Panc1 (cell line): ENCODE measurements around the gene SLC6A7.

Experiments used
- CTCF ChIP-seq: fragments of 450-650 bp; IDR thresholded peaks from 2 replicates; pipeline ENCODE4 v1.5.1; 2017; ENCODE audit warnings: mild to moderate bottlenecking
- POLR2AphosphoS5 ChIP-seq: IDR thresholded peaks from 2 replicates; pipeline ENCODE4 v1.6.1; 2012; ENCODE audit warnings: mild to moderate bottlenecking, low read depth, low read length, moderate library complexity
- REST ChIP-seq, 2 experiments: IDR thresholded peaks; 2 replicates each; pipeline ENCODE4 v1.6.1; 2011 to 2012; ENCODE audit warnings: low read depth in 2 of 2, control low read depth in 1 of 2, low read length in 1 of 2, mild to moderate bottlenecking in 1 of 2, moderate library complexity in 1 of 2; ENCODE audit not compliant: insufficient read depth in 1 of 2
- TCF7L2 ChIP-seq: IDR thresholded peaks from 2 replicates; pipeline ENCODE4 v1.6.1; 2011; ENCODE audit warnings: mild to moderate bottlenecking, low read depth, low read length, inconsistent platforms

GRCh38 chr5:150208187-150209098, 18.6 kb downstream of the SLC6A7 start:
- no peak for TF ChIP-seq CTCF
- TF ChIP-seq POLR2AphosphoS5: no peak
- no peak for TF ChIP-seq TCF7L2
- no peak for TF ChIP-seq REST (IDR thresholded peaks at IDR 0.05; ENCODE audit: insufficient read depth in 1 of 2, low read depth in 2 of 2, low read length in 1 of 2)
